Lung (tissue), 12 donors: ENCODE measurements around the gene AP4M1. TPM values are rescaled to one million over a fixed set of nuclear protein-coding genes. Genes with fewer than 3 reads are reported as not detected.
A peak's percentile ranks its signal among the peaks of the same experiment; 100 is the strongest.

Experiments
- ATAC-seq: fragments of 200-7000 bp; cut with Tn5 transposase; one replicate; pipeline ENCODE4 v1.9.1; 2020; ENCODE audit warnings: moderate number of reproducible peaks; ENCODE audit not compliant: insufficient read depth, low FRiP score
- DNase-seq, 3 donors: peaks; one replicate each; pipeline ENCODE4 v3.0.0-alpha.2; 2013 to 2017
- H3K27ac ChIP-seq, 2 donors: one replicate each; pipeline ENCODE4 v1.5.1; 2013; ENCODE audit warnings: mild to moderate bottlenecking in 2 of 2, moderate library complexity in 2 of 2, control low read depth in 1 of 2, inconsistent platforms in 1 of 2, low read depth in 1 of 2, low read length in 1 of 2
- H3K27me3 ChIP-seq, 3 donors: one replicate each; pipeline ENCODE4 v1.5.1; 2013; ENCODE audit warnings: low read length in 2 of 3; ENCODE audit not compliant: control insufficient read depth in 3 of 3, insufficient read depth in 3 of 3
- H3K36me3 ChIP-seq, 4 donors: one replicate each; pipeline ENCODE4 v1.5.1; 2013; ENCODE audit warnings: low read length in 4 of 4, mild to moderate bottlenecking in 1 of 4, moderate library complexity in 1 of 4; ENCODE audit not compliant: control insufficient read depth in 4 of 4, insufficient read depth in 4 of 4
- H3K4me1 ChIP-seq, 5 donors: one replicate each; pipeline ENCODE4 v1.5.1; 2013; ENCODE audit warnings: low read length in 5 of 5, mild to moderate bottlenecking in 2 of 5, moderate library complexity in 1 of 5; ENCODE audit not compliant: control insufficient read depth in 5 of 5, insufficient read depth in 5 of 5
- H3K4me3 ChIP-seq: one replicate; pipeline ENCODE4 v1.5.1; 2013; ENCODE audit warnings: mild to moderate bottlenecking, control low read depth, moderate library complexity
- H3K9ac ChIP-seq, 2 donors: one replicate each; pipeline ENCODE4 v1.5.1; 2013; ENCODE audit warnings: low read length in 2 of 2, control low read depth in 1 of 2; ENCODE audit not compliant: insufficient read depth in 1 of 2
- H3K9me3 ChIP-seq, 4 donors: one replicate each; pipeline ENCODE4 v1.5.1; 2013; ENCODE audit warnings: low read length in 3 of 4, mild to moderate bottlenecking in 1 of 4, moderate library complexity in 1 of 4; ENCODE audit not compliant: control insufficient read depth in 4 of 4, insufficient read depth in 3 of 4
- CTCF ChIP-seq: IDR thresholded peaks from 2 replicates; pipeline ENCODE4 v1.5.1; 2012; ENCODE audit warnings: mild to moderate bottlenecking; ENCODE audit errors: control extremely low read depth, extremely low read depth
- WGBS, 2 donors: extraction: QIAGEN DNeasy Blood & Tissue Kit; methylation state at CpG; one replicate each; pipeline ENCODE4 v1.1.7; 2013; 5-methylcytosine and 5-hydroxymethylcytosine counted together
- polyA plus RNA-seq, 2 donors: library from polyadenylated mRNA; stranded (reverse); fragments of 200-250 nt; gene quantifications; one replicate each; pipeline ENCODE4 v1.2.1, GENCODE V29; 2013
- total RNA-seq, 2 donors: library from RNA; depleted of rRNA in 1 of 2; stranded (reverse); fragments of >200 nt in 1 of 2; gene quantifications; one replicate each; pipeline ENCODE4 v1.2.1, GENCODE V29; 2014 to 2021
- donor health status: control.
- donor health status: control.
- donor health status: Bipolar disorder and iron deficiency.
- donor health status: healthy.
- donor health status: DM: yes; HTN: yes; CAD: no.

The AP4M1 gene
- total and polyA plus RNA-seq, 4 donors, result 14.8 to 24.2 (median 17.1) TPM

DNA sequence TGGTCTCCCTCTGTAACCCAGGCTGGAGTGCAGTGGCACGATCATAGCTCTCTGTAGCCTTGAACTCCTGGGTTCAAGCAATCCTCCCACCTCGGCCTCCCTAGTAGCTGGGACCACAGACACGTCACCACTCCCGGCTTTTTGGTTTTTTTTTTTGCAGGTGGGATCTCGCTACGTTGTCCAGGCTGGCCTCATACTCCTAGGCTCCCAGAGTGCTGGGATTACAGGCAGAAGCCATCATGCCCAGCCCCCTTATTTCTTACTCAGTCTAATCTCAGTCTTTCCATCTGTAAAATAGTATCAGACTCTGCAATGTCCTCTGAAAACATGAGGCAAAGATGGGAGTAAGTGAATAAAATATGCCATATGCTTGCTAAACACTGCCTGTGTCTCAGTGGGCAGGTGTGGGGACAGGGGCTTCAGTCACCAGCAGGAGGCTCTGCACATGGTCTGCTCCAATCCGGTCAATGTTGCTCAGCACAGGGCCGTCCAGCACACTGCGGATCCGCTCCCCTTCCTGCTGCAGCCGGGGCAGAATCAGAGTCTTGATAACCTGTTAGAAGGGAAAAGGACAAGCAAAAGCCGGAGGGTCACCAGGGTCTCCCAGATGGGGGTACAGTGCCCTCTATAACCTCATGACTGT lies 8.2 kb downstream of the AP4M1 start:
- Histone ChIP-seq H3K4me1 (no peaks in the 10 kb centered on the region), H3K4me3 (no peak overlapping the region), H3K9ac (peak overlapping the region in 1 of 2 donors; percentile 5), H3K27ac (no peak overlapping the region), H3K27me3 (no peaks in the 10 kb centered on the region), H3K36me3 (peaks cover 5 to 72% (median 31%) of the 10 kb centered on the region in 4 donors), H3K9me3 (no peaks in the 10 kb centered on the region)
- no peak for TF ChIP-seq CTCF
- WGBS, 2 donors, result 88 to 93% methylated on average over 12 of the region's 12 CpGs
- no peak for DNase-seq
- ATAC-seq, result no peak

DNA sequence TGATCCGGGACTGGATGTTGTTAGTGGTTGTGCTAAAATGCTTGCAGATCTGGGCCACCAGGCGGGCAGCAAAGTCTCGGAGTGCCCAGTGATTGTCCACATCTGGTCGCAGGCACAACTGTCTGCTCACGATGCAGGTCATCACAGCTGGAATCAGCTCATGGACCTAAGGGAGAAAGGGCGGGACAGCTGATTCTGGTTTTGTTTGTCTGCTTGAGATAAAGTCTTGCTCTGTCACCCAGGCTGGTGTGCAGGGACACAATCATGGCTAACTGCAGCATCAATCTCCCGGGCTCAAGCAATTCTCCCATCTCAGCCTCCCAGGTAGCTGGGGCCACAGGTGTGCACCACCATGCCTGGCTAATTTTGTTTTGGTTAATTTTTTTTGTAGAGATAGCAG lies 9.7 kb downstream of the AP4M1 start:
- no peak for TF ChIP-seq CTCF
- WGBS, 2 donors, result 95 to 98% methylated on average over 7 of the region's 7 CpGs
- DNase-seq (no peak), ATAC-seq (no peak)
- no peaks in the 10 kb centered on the region for H3K9me3 ChIP-seq
- peaks cover 3 to 56% (median 29%) of the 10 kb centered on the region in 4 donors for H3K36me3 ChIP-seq
- H3K27me3 ChIP-seq, result no peaks in the 10 kb centered on the region
- no peak overlapping the region for H3K9ac ChIP-seq
- H3K4me1 ChIP-seq, result no peaks in the 10 kb centered on the region
- H3K4me3 ChIP-seq, result no peak overlapping the region
- no peak overlapping the region for H3K27ac ChIP-seq

DNA sequence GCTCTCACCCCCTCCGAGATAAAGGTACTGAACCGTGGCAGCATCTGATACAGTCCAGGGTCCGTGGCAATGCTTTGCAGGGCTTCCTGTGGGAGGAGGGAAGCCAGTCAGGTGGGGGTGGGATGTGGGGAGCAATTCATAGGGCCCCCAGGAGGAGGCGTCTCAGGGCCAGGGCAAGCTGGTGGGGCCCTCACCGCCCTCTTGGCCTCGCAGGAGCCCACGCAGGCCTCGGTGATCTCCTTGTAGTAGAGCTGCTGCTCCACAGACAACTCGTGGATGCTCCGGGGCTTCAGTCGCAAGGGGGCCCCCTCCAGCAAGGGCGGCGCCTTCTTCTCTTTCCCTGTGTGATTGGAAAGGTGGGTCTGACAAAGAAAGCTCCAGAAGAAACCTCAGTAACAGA lies 10.5 kb downstream of the AP4M1 start:
- Histone ChIP-seq H3K4me1 (no peaks in the 10 kb centered on the region), H3K4me3 (no peak overlapping the region), H3K36me3 (peaks cover under 1 to 49% (median 29%) of the 10 kb centered on the region in 4 donors), H3K9ac (no peak overlapping the region), H3K27ac (no peak overlapping the region), H3K9me3 (no peaks in the 10 kb centered on the region), H3K27me3 (no peaks in the 10 kb centered on the region)
- 85 to 90% methylated on average over 13 of the region's 13 CpGs for whole genome bisulfite sequencing, 2 donors
- no peak for ATAC-seq
- no peak for DNase-seq
- no peak for TF ChIP-seq CTCF

DNA sequence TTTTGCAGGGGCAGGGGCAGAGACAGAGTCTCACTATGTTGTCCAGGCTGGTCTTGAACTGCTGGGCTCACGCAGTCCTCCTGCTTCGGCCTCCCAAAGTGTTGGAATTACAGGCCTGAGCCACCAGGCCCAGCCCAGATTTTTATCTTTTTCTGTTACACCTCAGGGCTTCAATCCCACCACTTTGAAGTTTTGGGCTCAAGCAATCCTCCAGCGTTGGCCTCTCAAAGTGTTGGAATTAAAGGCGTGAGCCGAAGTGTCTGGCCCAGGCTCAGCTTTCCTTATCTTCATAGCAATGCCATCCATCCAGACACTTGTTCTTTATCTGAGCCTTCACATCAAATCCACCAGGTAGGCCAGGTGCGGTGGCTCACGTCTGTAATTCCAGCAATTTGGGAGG lies 13.6 kb downstream of the AP4M1 start:
- peaks cover 0 to 24% (median 18%) of the 10 kb centered on the region in 4 donors for H3K36me3 ChIP-seq
- WGBS, 2 donors, result 92 to 96% methylated on average over 7 of the region's 7 CpGs

More for the DNA sequence above, 13.6 kb downstream of the AP4M1 start:
- no peaks in the 10 kb centered on the region for H3K9me3 ChIP-seq
- DNase-seq (no peak), ATAC-seq (no peak)
- no peak overlapping the region for H3K9ac ChIP-seq
- H3K4me3 ChIP-seq, result no peak overlapping the region
- TF ChIP-seq CTCF, result no peak
- no peak overlapping the region for H3K27ac ChIP-seq
- peaks cover 0 to 6% (median 2%) of the 10 kb centered on the region in 5 donors for H3K4me1 ChIP-seq
- no peaks in the 10 kb centered on the region for H3K27me3 ChIP-seq
